NOMO-1 treated with dmso at 0.1 percent for 144 hours (cell line): ENCODE measurements around the gene PITX3.
A peak's percentile ranks its signal among the peaks of the same experiment; 100 is the strongest.
"Not testable (repeated sequence)": the region's sequence is repeated elsewhere in the genome, so short reads cannot be mapped to it uniquely, and the experiment has no call there.

Experiments used
- DNase-seq: peaks from one replicate; lab custom pipeline; 2025; ENCODE audit not compliant: unreplicated experiment; lab: John Stamatoyannopoulos, UW

The PITX3 gene

GRCh38 chr10:102229810-102230263 lies 11.5 kb downstream of the PITX3 start:
- peak; percentile 38 for DNase-seq

GRCh38 chr10:102227050-102227449 lies 14.3 kb downstream of the PITX3 start:
- peak; percentile 90 for DNase-seq

GRCh38 chr10:102226542-102226870 lies 14.8 kb downstream of the PITX3 start:
- no peak for DNase-seq

GRCh38 chr10:102225646-102226541 lies 15.4 kb downstream of the PITX3 start, which contains the start of gene ELOVL3:
Gene ELOVL3 (plus strand): TSS chr10:102226299. CDS start chr10:102226549, 250 bp downstream.
- peak; percentile 96 for DNase-seq

GRCh38 chr10:102222797-102223196 lies 18.5 kb downstream of the PITX3 start:
- no peak for DNase-seq

- no peak for DNase-seq
Observed at GRCh38 chr10:102220612-102221011, 20.7 kb downstream of the PITX3 start.

- no peak for DNase-seq
Observed at GRCh38 chr10:102219370-102219769, 21.9 kb downstream of the PITX3 start.

GRCh38 chr10:102213599-102213998 lies 27.7 kb downstream of the PITX3 start:
- DNase-seq, result not testable (repeated sequence)

GRCh38 chr10:102211615-102212299 lies 29.6 kb downstream of the PITX3 start:
- no peak for DNase-seq

GRCh38 chr10:102208311-102209035 lies 32.8 kb downstream of the PITX3 start:
- DNase-seq, result no peak

GRCh38 chr10:102202386-102202785 lies 38.9 kb downstream of the PITX3 start:
- no peak for DNase-seq

- DNase-seq, result no peak
Observed at GRCh38 chr10:102200751-102201640, 40.3 kb downstream of the PITX3 start.

- no peak for DNase-seq
Observed at GRCh38 chr10:102198027-102198426, 43.3 kb downstream of the PITX3 start.

GRCh38 chr10:102196893-102197292 lies 44.4 kb downstream of the PITX3 start:
- DNase-seq, result no peak

- DNase-seq, result no peak
Observed at GRCh38 chr10:102195296-102195870, 45.9 kb downstream of the PITX3 start.

- no peak for DNase-seq
Observed at GRCh38 chr10:102191956-102192355, 49.4 kb downstream of the PITX3 start.

GRCh38 chr10:102188941-102189898 lies 52.1 kb downstream of the PITX3 start:
- not testable (repeated sequence) for DNase-seq

- no peak for DNase-seq
Observed at GRCh38 chr10:102188298-102188940, 52.9 kb downstream of the PITX3 start.
